ENCODE results near the gene CTTN.

The CTTN gene

DNA sequence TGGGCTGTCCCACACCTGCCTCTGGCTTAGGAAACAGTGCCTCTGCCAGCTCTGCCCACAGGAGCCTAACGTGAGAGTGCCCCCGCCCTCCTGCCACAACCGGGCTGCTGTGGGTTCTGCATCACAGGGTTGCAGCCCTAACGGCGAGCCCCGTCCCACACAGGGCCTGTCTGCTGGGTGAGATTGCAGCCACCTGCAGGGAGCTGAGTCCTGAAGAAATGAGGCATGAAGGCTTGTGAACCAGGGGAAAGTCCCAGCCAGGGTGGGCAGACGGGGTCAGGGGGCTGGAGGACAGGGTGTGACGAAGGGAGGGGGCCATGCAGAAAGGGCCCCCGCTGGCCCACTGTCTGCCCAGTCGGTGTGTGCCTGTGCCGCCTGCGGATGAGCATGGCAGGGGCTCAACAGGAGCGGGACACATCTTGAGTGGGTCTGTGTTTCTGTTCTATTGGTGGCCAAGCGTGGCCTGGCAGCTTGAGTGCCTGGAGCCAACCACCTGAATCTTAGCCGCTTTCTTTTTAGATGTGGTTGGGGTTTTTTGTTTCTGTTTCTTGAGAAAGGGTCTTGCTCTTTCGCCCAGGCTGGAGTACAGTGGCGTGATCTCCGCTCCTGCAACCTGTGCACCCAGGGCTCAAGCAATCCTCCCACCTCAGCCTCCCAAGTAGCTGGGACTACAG is 38.9 kb downstream of the CTTN start:
- peak overlapping the region; percentile 65 for H4K8ac ChIP-seq (ENCODE audit: low read depth, low read length)
- peak overlapping the region; percentile 73 for H3K23ac ChIP-seq (ENCODE audit: low read depth, low read length, poor library complexity)
- H3K4ac ChIP-seq (ENCODE audit: low read length): no peak overlapping the region
- H3K9ac ChIP-seq (ENCODE audit: low read depth, low read length, poor library complexity): peak overlapping the region; percentile 4
- H3K18ac ChIP-seq (ENCODE audit: low read length): peak overlapping the region; percentile 22
- H2BK5ac ChIP-seq (ENCODE audit: low read length): no peak overlapping the region
- no peak overlapping the region for H3K4me2 ChIP-seq (ENCODE audit: insufficient read depth, low read length, poor library complexity, severe bottlenecking)
- no peak for DNase-seq (ENCODE audit: low spot score)
- no peak overlapping the region for H3K27ac ChIP-seq (replicated peaks; ENCODE audit: low read length)
- no peak overlapping the region for H2BK15ac ChIP-seq (ENCODE audit: low read length)
- no peaks in the 10 kb centered on the region for H3K4me1 ChIP-seq (ENCODE audit: control insufficient read depth in 2 of 2, insufficient read depth in 1 of 2, low read depth in 1 of 2, low read length in 2 of 2)
- no peaks in the 10 kb centered on the region for H3K9me3 ChIP-seq (replicated peaks in 1 of 2; ENCODE audit: control insufficient read depth in 2 of 2, insufficient read depth in 1 of 2, low read depth in 1 of 2, low read length in 2 of 2)
- H2AK5ac ChIP-seq (ENCODE audit: low read depth, low read length): no peak overlapping the region
- peak overlapping the region; percentile 22 for H2BK12ac ChIP-seq (ENCODE audit: low read length)
- peaks cover 47 to 65% of the 10 kb centered on the region in 2 donors for H3K36me3 ChIP-seq (replicated peaks in 1 of 2; ENCODE audit: control insufficient read depth in 2 of 2, insufficient read depth in 2 of 2, low read length in 2 of 2)
- H4K91ac ChIP-seq (ENCODE audit: low read depth, low read length, poor library complexity): no peak overlapping the region
- no CpG with 5 or more reads among the region's 18 CpGs for WGBS, 2 donors (ENCODE audit: extremely low coverage in 2 of 2, insufficient read length in 2 of 2, insufficient replicate concordance in 1 of 2)
- peaks cover 4% of the 10 kb centered on the region for H3K79me1 ChIP-seq (ENCODE audit: low read depth, low read length)
- H2AFZ ChIP-seq (ENCODE audit: low read length): no peak overlapping the region
- H3K27me3 ChIP-seq (ENCODE audit: control insufficient read depth in 3 of 3, insufficient read depth in 3 of 3, low read depth in 1 of 3, low read length in 3 of 3): no peaks in the 10 kb centered on the region
- H2BK120ac ChIP-seq (ENCODE audit: low read depth, low read length): no peak overlapping the region
- H3K14ac ChIP-seq (ENCODE audit: low read length): peak overlapping the region; percentile 11
- H3K4me3 ChIP-seq (ENCODE audit: low read length in 2 of 2): peak overlapping the region in 1 of 2 donors; percentile 59

DNA sequence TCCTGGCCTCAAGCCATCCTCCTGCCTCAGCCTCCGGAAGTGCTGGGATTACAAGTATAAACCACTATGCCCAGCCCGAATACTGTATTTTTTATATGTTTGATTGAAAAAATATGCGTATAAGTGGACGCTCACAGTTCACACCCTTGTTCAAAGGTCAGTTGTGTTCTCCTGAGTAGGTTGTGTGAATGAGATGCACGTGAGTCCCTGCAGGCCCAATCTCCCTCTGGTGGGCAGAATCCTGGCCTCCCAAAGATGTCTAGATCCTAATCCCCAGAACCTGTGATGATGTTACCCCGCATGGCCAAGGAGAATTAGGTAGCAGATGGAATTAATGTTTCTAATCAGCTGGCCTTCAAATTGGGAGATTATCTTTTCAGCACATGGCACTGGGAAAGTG is 41.9 kb downstream of the CTTN start:
- WGBS, 2 donors (ENCODE audit: extremely low coverage in 2 of 2, insufficient read length in 2 of 2, insufficient replicate concordance in 1 of 2): no CpG with 5 or more reads among the region's 6 CpGs
- no peak overlapping the region for H2AFZ ChIP-seq (ENCODE audit: low read length)
- no peaks in the 10 kb centered on the region for H3K27me3 ChIP-seq (ENCODE audit: control insufficient read depth in 3 of 3, insufficient read depth in 3 of 3, low read depth in 1 of 3, low read length in 3 of 3)
- no peak overlapping the region for H3K4me2 ChIP-seq (ENCODE audit: insufficient read depth, low read length, poor library complexity, severe bottlenecking)
- no peak overlapping the region for H3K4me3 ChIP-seq (ENCODE audit: low read length in 2 of 2)
- no peak overlapping the region for H3K9ac ChIP-seq (ENCODE audit: low read depth, low read length, poor library complexity)
- no peak overlapping the region for H3K4ac ChIP-seq (ENCODE audit: low read length)
- H2BK120ac ChIP-seq (ENCODE audit: low read depth, low read length): no peak overlapping the region
- H2BK5ac ChIP-seq (ENCODE audit: low read length): no peak overlapping the region
- H3K14ac ChIP-seq (ENCODE audit: low read length): no peak overlapping the region
- H2AK5ac ChIP-seq (ENCODE audit: low read depth, low read length): no peak overlapping the region
- no peak overlapping the region for H3K23ac ChIP-seq (ENCODE audit: low read depth, low read length, poor library complexity)
- no peak overlapping the region for H2BK15ac ChIP-seq (ENCODE audit: low read length)
- peaks cover 4% of the 10 kb centered on the region for H3K79me1 ChIP-seq (ENCODE audit: low read depth, low read length)
- H4K8ac ChIP-seq (ENCODE audit: low read depth, low read length): no peak overlapping the region
- H3K9me3 ChIP-seq (replicated peaks in 1 of 2; ENCODE audit: control insufficient read depth in 2 of 2, insufficient read depth in 1 of 2, low read depth in 1 of 2, low read length in 2 of 2): no peaks in the 10 kb centered on the region
- H3K36me3 ChIP-seq (replicated peaks in 1 of 2; ENCODE audit: control insufficient read depth in 2 of 2, insufficient read depth in 2 of 2, low read length in 2 of 2): peaks cover 23 to 35% of the 10 kb centered on the region in 2 donors
- no peak overlapping the region for H4K91ac ChIP-seq (ENCODE audit: low read depth, low read length, poor library complexity)
- H3K27ac ChIP-seq (replicated peaks; ENCODE audit: low read length): no peak overlapping the region
- no peak overlapping the region for H2BK12ac ChIP-seq (ENCODE audit: low read length)
- no peak overlapping the region for H3K18ac ChIP-seq (ENCODE audit: low read length)
- no peaks in the 10 kb centered on the region for H3K4me1 ChIP-seq (ENCODE audit: control insufficient read depth in 2 of 2, insufficient read depth in 1 of 2, low read depth in 1 of 2, low read length in 2 of 2)
- DNase-seq (ENCODE audit: low spot score): no peak

DNA sequence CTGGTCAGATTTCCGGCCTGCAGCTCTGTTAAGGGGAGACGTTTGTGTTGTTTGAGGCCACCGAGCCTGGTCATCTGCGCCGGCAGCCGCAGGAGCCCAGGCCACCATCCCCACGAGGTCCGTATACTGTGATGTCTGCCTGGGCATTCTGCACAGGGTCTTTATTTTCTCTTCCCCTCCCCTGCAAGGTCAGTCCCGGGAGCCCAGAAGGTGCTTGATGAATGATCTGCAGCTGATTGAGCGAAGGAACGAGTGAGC is 45.4 kb downstream of the CTTN start:
- H2BK12ac ChIP-seq (ENCODE audit: low read length): no peak overlapping the region
- peaks cover under 1 to 3% of the 10 kb centered on the region in 2 donors for H3K36me3 ChIP-seq (replicated peaks in 1 of 2; ENCODE audit: control insufficient read depth in 2 of 2, insufficient read depth in 2 of 2, low read length in 2 of 2)
- H3K4ac ChIP-seq (ENCODE audit: low read length): no peak overlapping the region
- H3K14ac ChIP-seq (ENCODE audit: low read length): no peak overlapping the region
- H4K91ac ChIP-seq (ENCODE audit: low read depth, low read length, poor library complexity): no peak overlapping the region
- H3K23ac ChIP-seq (ENCODE audit: low read depth, low read length, poor library complexity): no peak overlapping the region
- H3K27me3 ChIP-seq (ENCODE audit: control insufficient read depth in 3 of 3, insufficient read depth in 3 of 3, low read depth in 1 of 3, low read length in 3 of 3): no peaks in the 10 kb centered on the region
- no peak overlapping the region for H3K4me2 ChIP-seq (ENCODE audit: insufficient read depth, low read length, poor library complexity, severe bottlenecking)
- no peak for DNase-seq (ENCODE audit: low spot score)
- H3K4me1 ChIP-seq (ENCODE audit: control insufficient read depth in 2 of 2, insufficient read depth in 1 of 2, low read depth in 1 of 2, low read length in 2 of 2): no peaks in the 10 kb centered on the region
- H3K9ac ChIP-seq (ENCODE audit: low read depth, low read length, poor library complexity): no peak overlapping the region
- H2AK5ac ChIP-seq (ENCODE audit: low read depth, low read length): no peak overlapping the region
- H2BK120ac ChIP-seq (ENCODE audit: low read depth, low read length): no peak overlapping the region
- no peak overlapping the region for H2AFZ ChIP-seq (ENCODE audit: low read length)
- no peak overlapping the region for H4K8ac ChIP-seq (ENCODE audit: low read depth, low read length)
- peak overlapping the region; percentile 30 for H2BK15ac ChIP-seq (ENCODE audit: low read length)
- peak overlapping the region; percentile 5 for H3K18ac ChIP-seq (ENCODE audit: low read length)
- no peak overlapping the region for H3K4me3 ChIP-seq (ENCODE audit: low read length in 2 of 2)
- H3K9me3 ChIP-seq (replicated peaks in 1 of 2; ENCODE audit: control insufficient read depth in 2 of 2, insufficient read depth in 1 of 2, low read depth in 1 of 2, low read length in 2 of 2): peaks cover 2% of the 10 kb centered on the region in 2 donors
- no CpG with 5 or more reads among the region's 11 CpGs for whole genome bisulfite sequencing, 2 donors (ENCODE audit: extremely low coverage in 2 of 2, insufficient read length in 2 of 2, insufficient replicate concordance in 1 of 2)
- no peak overlapping the region for H3K27ac ChIP-seq (replicated peaks; ENCODE audit: low read length)
- H3K79me1 ChIP-seq (ENCODE audit: low read depth, low read length): no peaks in the 10 kb centered on the region
- H2BK5ac ChIP-seq (ENCODE audit: low read length): no peak overlapping the region

DNA sequence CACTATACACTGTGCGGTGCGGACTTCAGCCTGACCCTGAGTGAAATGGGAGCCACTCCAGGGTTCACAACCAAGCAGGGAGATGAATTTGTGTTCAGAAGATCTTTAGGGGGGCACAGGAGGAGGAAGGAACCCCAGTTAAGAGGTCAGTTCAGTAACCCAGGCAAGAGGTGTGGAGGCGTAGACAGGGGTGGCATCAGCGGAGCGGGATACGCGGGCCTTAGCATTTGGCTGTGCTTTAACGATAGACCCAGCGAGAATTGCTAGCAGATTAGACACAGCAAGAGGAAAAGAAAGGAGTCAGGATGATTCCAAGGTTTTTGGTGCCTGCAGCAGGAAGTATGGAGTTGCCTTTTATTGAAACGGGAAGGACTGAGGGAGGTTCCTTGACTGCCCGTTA is 46.8 kb downstream of the CTTN start:
- Histone ChIP-seq H3K23ac (ENCODE audit: low read depth, low read length, poor library complexity) (no peak overlapping the region), H2BK12ac (ENCODE audit: low read length) (no peak overlapping the region), H2AK5ac (ENCODE audit: low read depth, low read length) (no peak overlapping the region), H3K36me3 (replicated peaks in 1 of 2; ENCODE audit: control insufficient read depth in 2 of 2, insufficient read depth in 2 of 2, low read length in 2 of 2) (no peaks in the 10 kb centered on the region), H4K8ac (ENCODE audit: low read depth, low read length) (no peak overlapping the region), H2AFZ (ENCODE audit: low read length) (peak overlapping the region; percentile 22), H3K27me3 (ENCODE audit: control insufficient read depth in 3 of 3, insufficient read depth in 3 of 3, low read depth in 1 of 3, low read length in 3 of 3) (no peaks in the 10 kb centered on the region), H3K4ac (ENCODE audit: low read length) (no peak overlapping the region), H4K91ac (ENCODE audit: low read depth, low read length, poor library complexity) (no peak overlapping the region), H3K14ac (ENCODE audit: low read length) (no peak overlapping the region), H3K27ac (replicated peaks; ENCODE audit: low read length) (no peak overlapping the region), H3K4me3 (ENCODE audit: low read length in 2 of 2) (no peak overlapping the region), H2BK120ac (ENCODE audit: low read depth, low read length) (no peak overlapping the region), H3K9me3 (replicated peaks in 1 of 2; ENCODE audit: control insufficient read depth in 2 of 2, insufficient read depth in 1 of 2, low read depth in 1 of 2, low read length in 2 of 2) (peaks cover 8% of the 10 kb centered on the region in 2 donors), H2BK15ac (ENCODE audit: low read length) (no peak overlapping the region), H3K18ac (ENCODE audit: low read length) (no peak overlapping the region), H2BK5ac (ENCODE audit: low read length) (no peak overlapping the region), H3K9ac (ENCODE audit: low read depth, low read length, poor library complexity) (no peak overlapping the region), H3K4me2 (ENCODE audit: insufficient read depth, low read length, poor library complexity, severe bottlenecking) (no peak overlapping the region), H3K4me1 (ENCODE audit: control insufficient read depth in 2 of 2, insufficient read depth in 1 of 2, low read depth in 1 of 2, low read length in 2 of 2) (peaks cover 0 to under 1% of the 10 kb centered on the region in 2 donors), H3K79me1 (ENCODE audit: low read depth, low read length) (no peaks in the 10 kb centered on the region)
- no peak for DNase-seq (ENCODE audit: low spot score)
- no CpG with 5 or more reads among the region's 11 CpGs for WGBS, 2 donors (ENCODE audit: extremely low coverage in 2 of 2, insufficient read length in 2 of 2, insufficient replicate concordance in 1 of 2)

Measured in neuronal stem cell (in vitro differentiated cells).